ENCODE measurements around the gene ZBTB17. TPM values are rescaled to one million over a fixed set of nuclear protein-coding genes. Genes with fewer than 3 reads are reported as not detected.

The ZBTB17 gene
- total RNA-seq, 1 experiment from 2014 or later, result 32.0 TPM

DNA sequence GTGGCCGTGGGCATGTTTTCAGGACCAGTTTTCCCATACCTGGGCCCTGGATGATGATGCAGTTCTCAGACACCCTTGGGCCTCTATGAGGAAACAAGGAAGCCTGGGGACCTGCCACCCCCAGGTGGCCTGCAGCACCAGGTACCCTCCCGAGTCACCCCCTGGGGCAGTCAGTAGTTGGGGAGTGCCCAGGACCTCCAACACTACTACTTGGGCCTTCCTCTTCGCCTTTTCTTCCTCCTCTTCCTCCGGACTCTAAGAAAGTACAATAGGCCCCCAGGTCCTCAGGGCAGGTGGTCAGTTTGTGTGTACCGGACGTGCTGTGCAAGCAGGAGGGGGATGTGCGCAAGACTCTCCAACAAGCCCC, 16.3 kb upstream of the ZBTB17 start:
- ATAC-seq, result no peak
- Mint-ChIP-seq H3K36me3 (no peaks in the 10 kb centered on the region), H3K9me3 (no peaks in the 10 kb centered on the region), H3K4me3 (no peak overlapping the region), H3K27me3 (ENCODE audit: low read depth) (no peaks in the 10 kb centered on the region), H3K4me1 (no peaks in the 10 kb centered on the region), H3K27ac (no peak overlapping the region)
- POLR2A ChIA-PET, result no interaction called here
- DNase-seq (ENCODE audit: low spot score), result no peak
- CTCF ChIA-PET, result no interaction called here
- no peak for TF ChIP-seq CREM (CRISPR knock-in tag; IDR thresholded peaks at IDR 0.05)
- no peak for TF ChIP-seq ZNF232 (CRISPR knock-in tag; IDR thresholded peaks at IDR 0.05)
- TF ChIP-seq, protein P1, sequence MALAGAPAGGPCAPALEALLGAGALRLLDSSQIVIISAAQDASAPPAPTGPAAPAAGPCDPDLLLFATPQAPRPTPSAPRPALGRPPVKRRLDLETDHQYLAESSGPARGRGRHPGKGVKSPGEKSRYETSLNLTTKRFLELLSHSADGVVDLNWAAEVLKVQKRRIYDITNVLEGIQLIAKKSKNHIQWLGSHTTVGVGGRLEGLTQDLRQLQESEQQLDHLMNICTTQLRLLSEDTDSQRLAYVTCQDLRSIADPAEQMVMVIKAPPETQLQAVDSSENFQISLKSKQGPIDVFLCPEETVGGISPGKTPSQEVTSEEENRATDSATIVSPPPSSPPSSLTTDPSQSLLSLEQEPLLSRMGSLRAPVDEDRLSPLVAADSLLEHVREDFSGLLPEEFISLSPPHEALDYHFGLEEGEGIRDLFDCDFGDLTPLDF (CRISPR knock-in tag; IDR thresholded peaks at IDR 0.05), result no peak
- no peak for TF ChIP-seq NFYB (CRISPR knock-in tag; conservative IDR thresholded peaks at IDR 0.05; ENCODE audit: low read depth)
- no peak for TF ChIP-seq NR2C2 (CRISPR knock-in tag; IDR thresholded peaks at IDR 0.05)
- TF ChIP-seq FOXP1 (CRISPR knock-in tag; IDR thresholded peaks at IDR 0.05; ENCODE audit: borderline replicate concordance), result no peak
- TF ChIP-seq JUN (CRISPR knock-in tag; IDR thresholded peaks at IDR 0.05), result no peak

DNA sequence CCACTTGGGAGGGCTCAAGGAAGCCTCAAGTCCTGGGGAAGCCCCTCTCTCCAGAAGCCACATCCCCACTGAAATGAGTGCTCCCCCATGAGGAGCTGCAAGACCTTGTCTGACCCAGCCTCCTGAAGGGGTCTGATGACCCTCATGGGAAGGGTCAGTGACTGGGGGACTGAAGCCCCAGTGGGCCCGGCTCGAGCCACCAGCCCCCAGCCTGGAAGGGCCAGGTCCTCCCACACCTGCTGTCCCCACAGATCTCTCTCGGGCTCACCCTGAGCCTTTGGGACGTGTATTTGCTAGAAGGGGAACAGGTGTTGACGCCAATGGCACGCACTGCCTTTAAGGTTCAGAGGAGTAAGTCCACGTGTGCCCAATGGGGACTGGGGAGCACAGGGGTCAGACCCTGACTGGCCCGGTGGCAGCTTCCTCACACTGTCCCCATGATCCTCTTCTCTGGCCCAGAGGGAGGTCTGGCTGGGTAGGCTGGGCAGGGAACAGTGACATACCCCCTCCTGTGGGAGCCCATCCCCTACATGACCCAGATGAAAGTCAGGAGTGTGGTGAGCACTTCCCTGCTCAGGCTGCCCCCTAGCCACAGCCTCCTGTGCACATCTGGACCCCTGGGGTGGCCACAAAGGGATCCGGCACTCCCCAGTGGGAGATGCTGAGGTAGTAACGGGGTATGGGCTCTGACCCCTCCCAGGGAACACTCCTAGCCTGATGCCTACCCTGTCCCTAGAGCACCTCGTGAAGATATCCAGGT, 15.7 kb upstream of the ZBTB17 start:
- CTCF ChIA-PET, result interaction anchor here (1.3 kb wide), 1 partner anchor 200 kb away, joined by 3 read pairs; no protein-coding TSS in a partner anchor

More for the DNA sequence above, 15.7 kb upstream of the ZBTB17 start:
- no peaks in the 10 kb centered on the region for H3K27me3 Mint-ChIP-seq (ENCODE audit: low read depth)
- H3K9me3 Mint-ChIP-seq, result no peaks in the 10 kb centered on the region
- TF ChIP-seq TCF7 (CRISPR knock-in tag; IDR thresholded peaks at IDR 0.05; ENCODE audit: low read depth) (no peak), NFE2L1 (CRISPR knock-in tag; IDR thresholded peaks at IDR 0.05) (no peak), TEAD4 (CRISPR knock-in tag; IDR thresholded peaks at IDR 0.05) (no peak), RELA (CRISPR knock-in tag; IDR thresholded peaks at IDR 0.05; ENCODE audit: borderline replicate concordance) (no peak), GABPB1 (CRISPR knock-in tag; IDR thresholded peaks at IDR 0.05) (no peak), ZNF317 (CRISPR knock-in tag; IDR thresholded peaks at IDR 0.05; ENCODE audit: borderline replicate concordance, low read depth) (no peak), GTF2I (CRISPR knock-in tag; conservative IDR thresholded peaks at IDR 0.05) (no peak), ESRRA (CRISPR knock-in tag; IDR thresholded peaks at IDR 0.05; ENCODE audit: borderline replicate concordance) (no peak), IRF2 (CRISPR knock-in tag; IDR thresholded peaks at IDR 0.05; ENCODE audit: borderline replicate concordance, low read depth) (no peak), TP53 (CRISPR knock-in tag; IDR thresholded peaks at IDR 0.05) (no peak)
- TF ChIP-seq, protein P2, sequence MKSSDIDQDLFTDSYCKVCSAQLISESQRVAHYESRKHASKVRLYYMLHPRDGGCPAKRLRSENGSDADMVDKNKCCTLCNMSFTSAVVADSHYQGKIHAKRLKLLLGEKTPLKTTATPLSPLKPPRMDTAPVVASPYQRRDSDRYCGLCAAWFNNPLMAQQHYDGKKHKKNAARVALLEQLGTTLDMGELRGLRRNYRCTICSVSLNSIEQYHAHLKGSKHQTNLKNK (CRISPR knock-in tag; IDR thresholded peaks at IDR 0.05), result no peak
- TF ChIP-seq, protein P3, sequence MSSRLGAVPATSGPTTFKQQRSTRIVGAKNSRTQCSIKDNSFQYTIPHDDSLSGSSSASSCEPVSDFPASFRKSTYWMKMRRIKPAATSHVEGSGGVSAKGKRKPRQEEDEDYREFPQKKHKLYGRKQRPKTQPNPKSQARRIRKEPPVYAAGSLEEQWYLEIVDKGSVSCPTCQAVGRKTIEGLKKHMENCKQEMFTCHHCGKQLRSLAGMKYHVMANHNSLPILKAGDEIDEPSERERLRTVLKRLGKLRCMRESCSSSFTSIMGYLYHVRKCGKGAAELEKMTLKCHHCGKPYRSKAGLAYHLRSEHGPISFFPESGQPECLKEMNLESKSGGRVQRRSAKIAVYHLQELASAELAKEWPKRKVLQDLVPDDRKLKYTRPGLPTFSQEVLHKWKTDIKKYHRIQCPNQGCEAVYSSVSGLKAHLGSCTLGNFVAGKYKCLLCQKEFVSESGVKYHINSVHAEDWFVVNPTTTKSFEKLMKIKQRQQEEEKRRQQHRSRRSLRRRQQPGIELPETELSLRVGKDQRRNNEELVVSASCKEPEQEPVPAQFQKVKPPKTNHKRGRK (CRISPR knock-in tag; IDR thresholded peaks at IDR 0.05; ENCODE audit: borderline replicate concordance), result no peak
- TF ChIP-seq, protein P4, sequence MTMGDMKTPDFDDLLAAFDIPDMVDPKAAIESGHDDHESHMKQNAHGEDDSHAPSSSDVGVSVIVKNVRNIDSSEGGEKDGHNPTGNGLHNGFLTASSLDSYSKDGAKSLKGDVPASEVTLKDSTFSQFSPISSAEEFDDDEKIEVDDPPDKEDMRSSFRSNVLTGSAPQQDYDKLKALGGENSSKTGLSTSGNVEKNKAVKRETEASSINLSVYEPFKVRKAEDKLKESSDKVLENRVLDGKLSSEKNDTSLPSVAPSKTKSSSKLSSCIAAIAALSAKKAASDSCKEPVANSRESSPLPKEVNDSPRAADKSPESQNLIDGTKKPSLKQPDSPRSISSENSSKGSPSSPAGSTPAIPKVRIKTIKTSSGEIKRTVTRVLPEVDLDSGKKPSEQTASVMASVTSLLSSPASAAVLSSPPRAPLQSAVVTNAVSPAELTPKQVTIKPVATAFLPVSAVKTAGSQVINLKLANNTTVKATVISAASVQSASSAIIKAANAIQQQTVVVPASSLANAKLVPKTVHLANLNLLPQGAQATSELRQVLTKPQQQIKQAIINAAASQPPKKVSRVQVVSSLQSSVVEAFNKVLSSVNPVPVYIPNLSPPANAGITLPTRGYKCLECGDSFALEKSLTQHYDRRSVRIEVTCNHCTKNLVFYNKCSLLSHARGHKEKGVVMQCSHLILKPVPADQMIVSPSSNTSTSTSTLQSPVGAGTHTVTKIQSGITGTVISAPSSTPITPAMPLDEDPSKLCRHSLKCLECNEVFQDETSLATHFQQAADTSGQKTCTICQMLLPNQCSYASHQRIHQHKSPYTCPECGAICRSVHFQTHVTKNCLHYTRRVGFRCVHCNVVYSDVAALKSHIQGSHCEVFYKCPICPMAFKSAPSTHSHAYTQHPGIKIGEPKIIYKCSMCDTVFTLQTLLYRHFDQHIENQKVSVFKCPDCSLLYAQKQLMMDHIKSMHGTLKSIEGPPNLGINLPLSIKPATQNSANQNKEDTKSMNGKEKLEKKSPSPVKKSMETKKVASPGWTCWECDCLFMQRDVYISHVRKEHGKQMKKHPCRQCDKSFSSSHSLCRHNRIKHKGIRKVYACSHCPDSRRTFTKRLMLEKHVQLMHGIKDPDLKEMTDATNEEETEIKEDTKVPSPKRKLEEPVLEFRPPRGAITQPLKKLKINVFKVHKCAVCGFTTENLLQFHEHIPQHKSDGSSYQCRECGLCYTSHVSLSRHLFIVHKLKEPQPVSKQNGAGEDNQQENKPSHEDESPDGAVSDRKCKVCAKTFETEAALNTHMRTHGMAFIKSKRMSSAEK (CRISPR knock-in tag; IDR thresholded peaks at IDR 0.05; ENCODE audit: borderline replicate concordance), result no peak
- H3K4me1 Mint-ChIP-seq, result no peaks in the 10 kb centered on the region
- no peak for DNase-seq (ENCODE audit: low spot score)
- no peak overlapping the region for H3K4me3 Mint-ChIP-seq
- H3K36me3 Mint-ChIP-seq, result no peaks in the 10 kb centered on the region
- no peak overlapping the region for H3K27ac Mint-ChIP-seq
- POLR2A ChIA-PET, result no interaction called here
- no peak for ATAC-seq

Data from WTC11 (cell line).